Pulmonary artery endothelial cell (primary cell): ENCODE data around the gene ZNF770. TPM values are rescaled to one million over a fixed set of nuclear protein-coding genes. Genes with fewer than 3 reads are reported as not detected.

ENCODE experiments used
- DNase-seq: peaks from one replicate; pipeline ENCODE4 v3.0.0-alpha.2; 2011; ENCODE audit warnings: low read depth, low spot score
- total RNA-seq: library from RNA; depleted of rRNA; stranded (reverse); fragments of >200 nt; gene quantifications from 2 replicates; pipeline ENCODE4 v1.2.3, GENCODE V29; 2014

Gene ZNF770, protein sequence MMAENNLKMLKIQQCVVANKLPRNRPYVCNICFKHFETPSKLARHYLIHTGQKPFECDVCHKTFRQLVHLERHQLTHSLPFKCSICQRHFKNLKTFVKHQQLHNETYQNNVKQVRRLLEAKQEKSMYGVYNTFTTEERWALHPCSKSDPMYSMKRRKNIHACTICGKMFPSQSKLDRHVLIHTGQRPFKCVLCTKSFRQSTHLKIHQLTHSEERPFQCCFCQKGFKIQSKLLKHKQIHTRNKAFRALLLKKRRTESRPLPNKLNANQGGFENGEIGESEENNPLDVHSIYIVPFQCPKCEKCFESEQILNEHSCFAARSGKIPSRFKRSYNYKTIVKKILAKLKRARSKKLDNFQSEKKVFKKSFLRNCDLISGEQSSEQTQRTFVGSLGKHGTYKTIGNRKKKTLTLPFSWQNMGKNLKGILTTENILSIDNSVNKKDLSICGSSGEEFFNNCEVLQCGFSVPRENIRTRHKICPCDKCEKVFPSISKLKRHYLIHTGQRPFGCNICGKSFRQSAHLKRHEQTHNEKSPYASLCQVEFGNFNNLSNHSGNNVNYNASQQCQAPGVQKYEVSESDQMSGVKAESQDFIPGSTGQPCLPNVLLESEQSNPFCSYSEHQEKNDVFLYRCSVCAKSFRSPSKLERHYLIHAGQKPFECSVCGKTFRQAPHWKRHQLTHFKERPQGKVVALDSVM
- total RNA-seq: 36.9 and 40.7 TPM in 2 replicates

DNA sequence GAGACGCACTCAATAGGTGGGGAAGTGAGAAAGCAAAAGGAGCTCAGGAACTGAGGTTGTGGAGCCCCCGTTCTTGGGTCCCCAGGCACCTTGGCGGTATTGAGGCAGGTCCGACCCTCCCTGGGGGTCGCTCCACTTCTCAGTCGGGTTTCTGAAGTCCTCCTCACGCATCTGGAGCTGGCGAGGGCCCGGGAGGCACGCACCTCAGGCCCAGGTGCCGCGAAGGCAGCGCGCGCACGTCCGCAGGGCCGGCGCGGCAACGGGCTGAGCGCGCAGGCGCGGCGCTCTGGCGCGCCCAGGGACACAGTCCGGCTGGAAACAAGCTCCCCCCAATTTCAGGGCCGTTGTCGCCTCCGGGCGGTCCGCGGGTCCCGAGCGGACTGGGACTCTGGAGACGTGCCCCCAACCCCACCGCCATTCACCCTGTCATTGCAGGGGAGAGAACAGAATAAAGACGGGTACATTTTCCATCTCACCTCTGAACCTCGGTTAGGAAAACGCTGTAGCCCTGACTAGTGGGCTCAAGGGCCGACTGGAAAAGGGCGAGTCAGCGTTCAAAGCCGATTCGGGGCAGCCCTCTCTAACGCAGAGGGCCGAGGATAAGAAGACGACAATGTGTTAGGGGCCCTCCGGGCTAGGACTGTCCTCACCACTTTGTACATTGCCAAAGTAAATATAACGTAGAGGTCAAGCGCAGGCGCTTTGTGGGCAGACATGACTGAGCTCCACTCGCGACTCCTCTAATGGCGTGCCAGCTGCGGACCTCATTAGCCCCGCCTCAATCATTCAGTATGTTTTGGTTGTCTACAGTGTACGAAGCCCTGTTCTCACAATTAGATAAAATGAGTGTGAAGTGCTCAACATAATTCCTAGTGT is at the start of gene ZNF770:
TSS of gene ZNF770 (minus strand) at position 261 of the 876 bp plus-strand sequence. CDS start 4,853 bp downstream, outside the sequence.
- DNase-seq: peak; percentile 49

DNA sequence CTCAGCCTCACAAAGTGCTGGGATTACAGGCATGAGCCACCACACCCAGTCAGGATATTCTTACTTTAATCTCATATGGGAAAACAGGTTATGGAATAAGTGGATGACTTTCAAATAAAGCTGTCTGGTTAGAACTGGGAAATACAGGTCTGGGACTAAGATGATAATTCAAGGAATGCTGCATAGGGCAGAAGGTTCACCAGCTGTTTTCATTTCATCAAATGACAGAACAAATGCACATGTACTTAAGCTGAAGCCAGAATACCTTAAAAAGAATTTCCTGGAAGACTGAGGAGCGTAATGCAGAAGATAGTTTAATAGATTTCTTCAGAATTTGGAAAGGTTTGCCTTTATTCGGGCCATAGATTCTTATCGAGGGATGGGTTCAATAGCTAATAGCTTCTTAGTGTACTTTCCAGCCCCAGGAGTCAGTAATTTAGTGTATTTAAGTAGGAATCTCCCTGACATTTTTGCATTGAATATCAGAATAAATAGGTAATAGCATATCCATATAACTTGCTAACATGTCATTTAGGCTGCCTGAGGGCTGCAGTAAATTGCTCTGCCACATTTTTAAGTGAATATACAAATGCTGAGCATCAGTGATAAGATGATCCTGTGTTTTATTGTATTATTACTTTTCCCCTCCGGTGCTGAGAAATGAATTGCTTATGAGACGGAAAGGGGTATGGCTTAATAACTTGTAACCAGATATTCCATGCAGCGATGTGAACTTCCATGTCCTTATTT is 40.3 kb upstream of the ZNF770 start:
- no peak for DNase-seq

DNA sequence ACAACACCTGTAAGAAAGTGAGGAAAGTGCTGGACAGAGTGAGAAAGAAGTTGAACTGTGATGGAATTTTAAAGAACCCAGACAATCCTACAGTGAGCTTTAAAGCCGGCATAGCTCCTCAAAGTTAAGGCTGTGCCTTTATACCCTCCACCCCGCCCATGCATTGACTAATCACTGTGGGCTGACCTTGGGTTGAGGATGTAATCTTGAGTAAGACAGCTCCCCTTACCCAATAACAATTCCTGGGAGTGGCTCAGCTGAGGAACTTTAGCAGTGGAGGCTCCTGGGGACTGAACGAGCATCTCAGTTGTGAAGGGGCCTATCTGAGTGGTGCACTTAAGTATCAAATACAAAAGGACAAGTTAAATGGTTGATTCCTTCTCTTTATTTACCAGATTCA is 35.7 kb upstream of the ZNF770 start:
- no peak for DNase-seq

DNA sequence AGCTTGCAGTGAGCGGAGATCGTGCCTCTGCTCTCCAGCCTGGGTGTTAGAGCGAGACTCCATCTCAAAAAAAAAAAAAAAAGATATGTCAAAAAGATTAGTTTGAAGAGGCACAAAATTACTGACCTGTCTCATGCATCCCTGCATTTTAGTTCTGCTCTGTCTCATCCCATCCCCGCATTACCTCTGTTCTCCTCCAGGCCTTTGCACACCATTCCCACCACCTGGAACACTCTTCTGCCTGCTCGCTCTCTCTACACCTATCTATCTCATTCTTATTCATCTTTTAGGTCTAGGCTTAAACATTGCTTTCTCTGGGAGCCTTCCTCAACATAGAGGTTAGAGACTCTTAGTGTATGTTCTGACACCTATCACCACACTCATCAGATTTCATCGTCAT is 32.9 kb upstream of the ZNF770 start:
- no peak for DNase-seq

DNA sequence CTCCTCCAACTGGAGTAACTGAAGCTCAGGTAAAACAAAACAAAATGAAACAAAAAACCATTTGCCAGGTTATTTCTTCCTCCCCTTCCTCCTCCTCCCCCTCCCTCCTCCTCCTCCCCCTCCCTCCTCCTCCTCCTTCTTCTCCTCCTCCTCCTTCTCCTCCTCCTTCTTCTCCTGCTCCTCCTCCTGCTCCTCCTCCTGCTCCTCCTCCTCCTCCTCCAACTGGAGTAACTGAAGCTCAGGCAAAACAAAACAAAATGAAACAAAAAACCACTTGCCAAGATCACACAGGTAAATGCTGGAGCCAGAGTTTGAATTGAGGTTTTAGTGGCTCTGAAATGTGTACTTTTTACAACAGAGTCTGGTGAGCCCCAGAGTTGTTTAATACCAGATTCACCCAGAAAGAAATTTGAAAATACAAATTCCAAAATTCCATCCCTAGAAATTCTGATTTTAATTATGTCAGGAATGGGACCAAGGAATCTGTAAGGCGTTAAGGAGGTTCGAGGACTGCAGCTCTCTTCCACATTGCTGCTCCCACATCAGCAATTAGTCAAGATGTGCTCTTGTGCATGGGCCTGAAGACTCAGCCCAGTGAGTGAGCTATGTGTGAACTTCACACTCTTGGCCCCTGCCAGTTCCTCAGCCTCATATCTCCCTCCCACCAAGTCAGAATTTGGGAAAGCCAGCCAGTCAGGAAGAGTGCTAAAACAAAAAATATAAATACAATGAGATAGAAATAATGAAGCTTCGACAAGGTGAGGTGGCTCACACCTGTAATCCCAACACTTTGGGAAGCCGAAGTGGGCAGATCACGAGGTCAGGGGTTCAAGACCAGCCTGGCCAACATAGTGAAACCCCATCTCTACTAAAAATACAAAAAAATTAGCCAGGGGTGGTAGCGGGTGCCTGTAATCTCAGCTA is 31.6 kb upstream of the ZNF770 start:
- DNase-seq: no peak

DNA sequence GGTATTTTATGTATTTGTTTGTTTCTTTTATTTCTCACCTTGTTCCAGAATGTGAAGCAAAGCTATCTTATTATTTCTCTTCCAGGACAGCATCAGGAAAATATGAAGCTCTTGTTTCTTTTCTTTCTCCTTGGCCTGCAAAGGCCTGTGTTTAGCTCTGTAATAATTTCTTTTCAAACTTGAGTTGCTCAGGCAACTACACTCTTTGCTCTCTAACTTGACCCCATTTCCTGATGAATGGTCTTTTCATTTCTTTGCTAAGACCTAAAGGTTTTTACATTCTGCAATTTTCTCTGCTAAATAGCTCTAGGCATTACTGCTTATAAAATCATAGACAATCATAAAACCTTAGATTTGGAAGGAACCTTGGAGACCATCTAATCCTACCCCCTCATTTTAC is 26.2 kb upstream of the ZNF770 start:
- no peak for DNase-seq

DNA sequence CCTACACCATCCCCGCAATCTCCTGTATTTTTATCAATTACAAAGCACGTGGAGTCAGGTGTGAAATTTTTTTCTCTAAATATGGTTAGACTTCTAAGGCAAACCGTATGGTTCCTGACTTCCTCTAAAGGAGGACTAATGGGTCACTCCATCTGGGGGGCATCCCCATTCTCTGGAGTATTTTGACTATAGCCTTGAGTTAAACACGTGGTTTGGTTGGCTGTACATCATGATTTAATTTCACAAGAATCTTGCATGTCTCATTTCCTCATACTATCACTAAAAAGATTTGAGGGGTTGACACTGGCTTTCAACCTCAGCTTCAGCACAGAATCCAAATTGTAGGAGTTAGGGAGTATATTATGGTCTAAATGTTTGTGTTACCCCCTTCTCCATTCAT is 25.3 kb upstream of the ZNF770 start:
- no peak for DNase-seq

DNA sequence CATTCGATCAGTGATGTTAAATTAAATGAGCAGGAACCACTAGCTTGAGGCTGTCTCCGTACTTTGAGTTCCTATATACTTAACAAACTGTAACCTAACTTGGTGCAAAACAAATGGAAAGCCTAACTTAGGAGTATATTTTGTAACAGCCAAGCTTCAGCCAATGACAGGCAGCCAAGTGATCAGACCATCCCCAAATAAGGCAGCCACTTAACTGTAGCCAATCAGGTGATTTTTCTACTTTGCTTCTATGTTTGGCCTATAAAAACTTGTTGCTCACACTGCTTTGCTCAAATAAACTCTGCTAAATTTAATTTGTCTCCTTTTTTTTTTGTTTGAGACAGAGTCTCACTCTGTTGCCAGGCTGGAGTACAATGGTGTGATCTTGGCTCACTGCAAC is 19.3 kb upstream of the ZNF770 start:
- DNase-seq: no peak

DNA sequence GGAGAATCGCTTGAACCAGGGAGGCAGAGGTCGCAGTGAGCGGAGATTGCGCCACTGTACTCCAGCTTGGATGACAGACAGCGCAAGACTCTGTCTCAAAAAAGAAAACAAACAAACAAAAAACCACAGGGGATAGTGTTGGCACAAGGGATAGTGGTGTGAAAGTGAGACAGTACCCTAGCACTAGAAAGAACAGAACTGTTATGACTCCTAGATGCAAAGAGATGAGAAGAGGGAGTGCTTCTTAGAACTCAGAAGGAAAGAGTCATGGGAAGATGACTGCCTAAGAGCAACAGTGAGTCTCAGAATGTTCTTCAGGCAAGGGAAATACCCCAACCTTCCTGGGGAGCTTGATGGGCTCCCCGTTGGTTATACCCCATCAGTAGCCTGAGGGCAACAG is 17.8 kb upstream of the ZNF770 start:
- no peak for DNase-seq

DNA sequence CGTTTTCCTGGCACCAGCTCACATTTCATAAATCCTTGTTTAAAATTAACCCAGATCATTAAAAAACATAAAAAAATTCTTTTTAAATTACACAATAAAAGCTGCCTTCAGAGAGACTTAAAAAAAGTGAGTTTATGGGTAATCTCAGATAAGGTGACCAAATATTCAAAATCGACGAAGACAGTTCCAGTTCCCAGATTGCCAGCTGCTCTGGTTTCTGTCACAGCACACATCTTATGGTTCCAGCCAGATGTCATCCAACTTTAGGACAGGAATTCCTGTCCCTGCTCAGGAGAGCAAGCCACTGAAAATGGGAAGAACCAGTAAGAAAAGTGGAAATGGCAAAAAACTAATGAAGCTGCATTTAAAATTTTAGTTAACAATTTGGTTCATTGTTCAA is 15.8 kb upstream of the ZNF770 start:
- DNase-seq: no peak

DNA sequence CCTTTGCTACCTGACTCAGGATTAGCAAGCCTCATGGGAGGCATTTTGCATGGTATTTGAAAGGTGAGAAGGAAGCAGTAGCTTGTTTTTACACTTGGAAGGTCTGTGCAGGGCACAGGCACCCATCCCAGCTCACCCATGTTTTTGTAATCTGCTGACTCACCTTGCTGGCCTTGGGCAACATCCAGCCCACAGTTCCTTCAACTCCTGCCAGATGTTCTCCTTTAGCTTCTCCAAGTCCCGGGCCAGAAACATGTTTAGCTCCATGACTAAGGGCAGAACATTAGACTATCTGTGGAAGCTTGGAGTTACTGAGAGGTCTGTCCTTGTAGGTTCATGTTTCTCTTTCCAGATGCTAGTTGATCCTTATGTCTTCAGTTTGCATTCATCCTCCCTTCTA is 12.4 kb upstream of the ZNF770 start:
- DNase-seq: no peak

DNA sequence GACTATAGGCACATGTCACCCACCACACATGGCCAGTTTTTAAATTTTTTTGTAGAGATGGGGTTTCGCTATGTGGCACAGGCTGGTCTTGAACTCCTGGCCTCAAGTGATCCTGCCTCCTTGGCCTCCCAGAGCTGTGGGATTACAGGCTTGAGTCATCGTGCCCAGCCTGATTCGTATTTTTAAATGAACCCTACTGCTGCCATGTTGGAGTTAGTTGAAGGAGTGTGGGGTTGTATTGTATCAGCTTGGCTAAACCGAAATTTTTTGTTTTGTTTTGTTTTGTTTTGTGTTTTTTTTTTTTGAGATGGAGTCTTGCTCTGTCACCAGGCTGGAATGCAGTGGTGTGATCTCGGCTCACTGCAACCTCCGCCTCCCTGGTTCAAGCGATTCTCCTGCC is 11.8 kb upstream of the ZNF770 start:
- no peak for DNase-seq

DNA sequence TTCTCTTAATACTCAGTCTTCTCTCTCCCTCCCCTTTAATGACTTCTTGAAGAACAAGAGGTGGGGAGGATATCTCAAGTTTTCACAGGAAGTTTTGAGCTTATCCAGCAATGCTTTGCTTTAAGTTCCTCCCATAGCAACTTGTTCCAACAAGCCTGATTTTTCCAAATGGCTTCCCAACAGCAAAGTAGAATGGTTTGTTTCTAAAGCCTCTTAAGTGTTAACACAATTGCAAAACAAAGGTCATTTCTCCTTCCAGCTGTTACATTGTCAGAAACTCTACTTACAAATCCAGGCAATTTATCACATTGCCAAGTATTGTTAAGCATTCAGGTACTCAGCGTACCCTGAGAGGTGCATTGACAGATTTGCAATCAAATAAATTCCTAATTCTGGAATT is 6.8 kb upstream of the ZNF770 start:
- DNase-seq: no peak

DNA sequence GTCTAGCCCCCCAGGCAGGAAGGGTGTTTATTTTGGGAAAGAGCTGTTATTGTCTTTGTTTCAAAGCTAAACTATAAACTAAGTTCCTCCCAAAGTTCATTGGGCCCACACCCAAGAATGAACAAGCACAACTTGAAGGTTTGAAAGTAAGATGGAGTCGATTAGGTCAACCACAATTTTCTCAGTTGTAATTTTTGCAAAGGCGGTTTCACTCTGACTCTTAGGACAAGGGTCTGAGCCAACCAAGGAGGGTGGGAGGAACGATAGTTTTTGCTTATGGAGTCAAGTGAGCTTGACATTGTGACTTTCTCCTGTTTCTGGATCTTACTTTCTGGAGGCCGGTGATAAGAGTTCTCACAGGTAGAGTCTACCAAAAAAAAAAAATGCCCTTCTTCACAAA is 5.8 kb upstream of the ZNF770 start:
- no peak for DNase-seq

DNA sequence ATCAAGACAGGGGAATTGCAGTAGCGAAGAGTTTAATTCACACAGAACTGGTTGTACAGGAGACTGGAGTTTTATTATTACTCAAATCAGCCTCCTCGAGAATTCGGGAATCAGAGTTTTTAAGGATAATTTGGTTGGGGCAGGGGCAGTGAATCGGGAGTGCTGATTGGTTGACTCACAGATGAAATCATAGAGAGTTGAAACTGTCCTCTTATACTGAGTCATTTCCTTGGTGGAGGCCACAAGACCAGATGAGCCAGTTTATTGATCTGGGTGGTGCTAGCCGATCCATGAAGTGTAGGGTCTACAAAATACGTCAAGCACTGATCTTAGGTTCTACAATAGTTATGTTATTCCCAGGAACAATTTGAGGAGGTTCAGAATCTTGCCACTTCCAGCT is 5.3 kb upstream of the ZNF770 start:
- no peak for DNase-seq

DNA sequence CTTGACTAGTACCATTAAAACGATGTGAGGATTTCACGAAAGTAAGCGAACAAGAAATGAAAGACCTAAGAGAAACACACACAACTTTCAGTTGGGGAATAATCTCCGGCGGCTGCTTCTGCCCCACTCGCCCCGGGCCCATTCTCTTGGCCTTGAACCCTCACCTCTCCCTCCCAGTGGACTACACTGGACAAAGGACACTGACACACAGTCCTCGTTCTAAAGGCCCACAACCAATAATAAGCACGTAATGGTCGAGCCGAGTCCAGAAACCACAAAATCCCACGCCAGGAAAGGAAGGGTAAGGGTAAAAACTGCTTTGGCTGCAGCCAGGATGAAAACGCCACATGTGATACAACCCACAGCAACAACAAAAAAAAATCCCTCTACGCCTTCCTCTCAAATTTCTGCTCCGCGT is 469 bp downstream of the ZNF770 start:
- no peak for DNase-seq

DNA sequence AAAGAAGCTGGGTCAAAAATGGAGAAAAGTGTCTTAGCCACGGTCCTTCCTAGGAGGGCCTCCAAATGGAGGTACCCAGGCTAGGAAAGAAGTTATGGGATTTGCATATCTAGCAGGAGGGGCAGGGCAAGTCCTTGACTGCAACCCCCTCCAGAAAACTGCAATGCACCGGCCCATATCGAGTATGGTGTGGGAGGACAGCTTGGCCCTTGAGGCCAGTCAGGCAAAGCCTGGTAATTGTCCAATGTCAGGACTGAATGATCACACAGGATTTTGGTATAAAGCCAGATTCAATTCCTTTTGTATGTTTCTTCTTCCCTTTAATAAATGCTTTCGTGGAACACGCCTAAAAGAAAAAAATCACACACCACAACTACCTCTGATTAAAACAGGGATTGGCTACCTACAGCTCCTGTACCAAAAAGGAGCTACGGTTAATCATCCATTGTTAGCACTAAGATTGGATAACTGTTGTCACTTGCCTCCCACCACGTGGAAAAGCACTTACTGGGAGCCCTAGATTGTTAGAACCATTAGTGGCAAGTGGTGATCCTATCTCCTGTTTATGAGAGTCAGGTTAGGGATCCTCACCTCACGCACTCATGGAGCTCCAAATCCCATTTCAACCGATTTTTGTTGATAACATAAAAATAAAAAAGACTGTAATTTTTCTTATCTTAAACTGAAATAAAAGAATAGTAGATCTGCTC is 1.2 kb downstream of the ZNF770 start:
- DNase-seq: no peak

DNA sequence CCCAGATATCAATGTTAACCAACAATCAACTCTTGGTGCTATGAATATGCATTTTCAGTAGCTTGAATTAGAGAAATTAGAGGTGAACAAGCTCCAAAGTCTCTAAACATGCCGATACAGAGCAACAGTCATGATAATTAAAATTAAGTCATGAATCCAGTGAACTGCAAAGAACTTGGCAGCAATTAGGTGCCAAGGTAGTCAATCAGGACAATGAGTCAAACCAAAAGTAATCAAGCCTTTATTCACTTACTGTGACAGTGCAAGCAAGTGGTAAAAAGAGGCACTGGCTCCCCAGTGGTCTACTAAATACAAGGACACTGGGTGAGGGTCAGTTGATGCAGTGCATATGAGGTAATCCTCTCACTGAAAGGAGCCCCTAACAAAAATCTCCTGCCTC is 1.8 kb downstream of the ZNF770 start:
- DNase-seq: no peak

DNA sequence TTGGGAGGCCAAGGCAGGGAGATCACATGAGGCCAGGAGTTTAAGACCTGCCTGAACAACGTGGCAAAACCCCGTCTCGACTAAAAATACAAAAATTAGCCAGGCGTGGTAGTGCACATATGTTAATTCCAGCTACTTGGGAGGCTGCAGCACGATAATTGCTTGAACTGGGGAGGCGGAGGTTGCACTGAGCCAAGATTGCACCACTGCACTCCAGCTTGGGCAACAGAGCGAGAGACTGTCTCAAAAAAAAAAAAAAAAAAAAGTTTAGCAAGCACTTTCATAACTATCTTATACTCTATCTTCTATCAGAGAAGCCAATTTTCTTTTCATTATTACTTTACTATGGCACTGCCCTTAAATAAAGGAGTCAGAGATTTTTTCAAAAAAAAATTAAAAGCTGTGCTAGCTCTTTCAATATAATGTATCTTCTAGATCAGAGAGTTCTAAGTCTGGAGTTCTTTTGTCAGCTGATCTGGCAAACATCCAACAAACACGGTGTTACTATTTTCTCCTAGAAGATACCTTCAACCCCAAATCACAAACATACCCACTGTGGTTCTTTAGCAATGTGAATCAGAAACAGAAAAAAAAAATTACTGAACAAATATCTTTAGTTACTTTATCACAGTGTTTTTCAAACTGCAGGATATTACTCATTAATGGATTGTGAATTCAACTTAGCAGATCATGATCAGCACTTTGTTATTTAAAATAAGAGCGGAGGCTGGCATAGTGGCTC is 3.0 kb downstream of the ZNF770 start:
- peak; percentile 26 for DNase-seq
